Measurements from ENCODE around the gene XXYLT1.
A peak's percentile ranks its signal among the peaks of the same experiment; 100 is the strongest.
"Not testable (repeated sequence)": the region's sequence is repeated elsewhere in the genome, so short reads cannot be mapped to it uniquely, and the experiment has no call there.

The XXYLT1 gene

GRCh38 chr3:195239121-195239520, 31.8 kb downstream of the XXYLT1 start:
- Histone ChIP-seq H3K27ac (ENCODE audit: low read length) (peak overlapping the region; percentile 93), H3K36me3 (ENCODE audit: control insufficient read depth in 2 of 2, insufficient read depth in 2 of 2, low read length in 2 of 2) (peaks cover 0 to 3% of the 10 kb centered on the region in 2 donors), H3K9me3 (ENCODE audit: control insufficient read depth in 2 of 2, low read length in 2 of 2) (no peaks in the 10 kb centered on the region), H3K9ac (ENCODE audit: low read length in 2 of 2) (peak overlapping the region; percentile 36 to 61), H3K4me3 (ENCODE audit: low read length in 2 of 2) (no peak overlapping the region), H3K4me1 (ENCODE audit: control insufficient read depth, insufficient read depth, low read length) (peaks cover 32% of the 10 kb centered on the region), H3K27me3 (ENCODE audit: control insufficient read depth in 1 of 2, insufficient read depth in 2 of 2, low read length in 2 of 2) (no peaks in the 10 kb centered on the region)

GRCh38 chr3:195238586-195239118, 32.3 kb downstream of the XXYLT1 start:
- Histone ChIP-seq H3K9ac (ENCODE audit: low read length in 2 of 2) (peak overlapping the region; percentile 72 to 80), H3K36me3 (ENCODE audit: control insufficient read depth in 2 of 2, insufficient read depth in 2 of 2, low read length in 2 of 2) (peaks cover 0 to 3% of the 10 kb centered on the region in 2 donors), H3K27ac (ENCODE audit: low read length) (peak overlapping the region; percentile 93), H3K4me3 (ENCODE audit: low read length in 2 of 2) (peak overlapping the region in 1 of 2 donors; percentile 35), H3K4me1 (ENCODE audit: control insufficient read depth, insufficient read depth, low read length) (peaks cover 30% of the 10 kb centered on the region), H3K27me3 (ENCODE audit: control insufficient read depth in 1 of 2, insufficient read depth in 2 of 2, low read length in 2 of 2) (no peaks in the 10 kb centered on the region), H3K9me3 (ENCODE audit: control insufficient read depth in 2 of 2, low read length in 2 of 2) (no peaks in the 10 kb centered on the region)

GRCh38 chr3:195238081-195238571, 32.8 kb downstream of the XXYLT1 start:
- Histone ChIP-seq H3K9ac (ENCODE audit: low read length in 2 of 2) (peak overlapping the region; percentile 72 to 80), H3K4me1 (ENCODE audit: control insufficient read depth, insufficient read depth, low read length) (peaks cover 30% of the 10 kb centered on the region), H3K36me3 (ENCODE audit: control insufficient read depth in 2 of 2, insufficient read depth in 2 of 2, low read length in 2 of 2) (peaks cover 0 to 3% of the 10 kb centered on the region in 2 donors), H3K4me3 (ENCODE audit: low read length in 2 of 2) (peak overlapping the region in 1 of 2 donors; percentile 35), H3K27ac (ENCODE audit: low read length) (peak overlapping the region; percentile 93), H3K27me3 (ENCODE audit: control insufficient read depth in 1 of 2, insufficient read depth in 2 of 2, low read length in 2 of 2) (no peaks in the 10 kb centered on the region), H3K9me3 (ENCODE audit: control insufficient read depth in 2 of 2, low read length in 2 of 2) (no peaks in the 10 kb centered on the region)

DNA sequence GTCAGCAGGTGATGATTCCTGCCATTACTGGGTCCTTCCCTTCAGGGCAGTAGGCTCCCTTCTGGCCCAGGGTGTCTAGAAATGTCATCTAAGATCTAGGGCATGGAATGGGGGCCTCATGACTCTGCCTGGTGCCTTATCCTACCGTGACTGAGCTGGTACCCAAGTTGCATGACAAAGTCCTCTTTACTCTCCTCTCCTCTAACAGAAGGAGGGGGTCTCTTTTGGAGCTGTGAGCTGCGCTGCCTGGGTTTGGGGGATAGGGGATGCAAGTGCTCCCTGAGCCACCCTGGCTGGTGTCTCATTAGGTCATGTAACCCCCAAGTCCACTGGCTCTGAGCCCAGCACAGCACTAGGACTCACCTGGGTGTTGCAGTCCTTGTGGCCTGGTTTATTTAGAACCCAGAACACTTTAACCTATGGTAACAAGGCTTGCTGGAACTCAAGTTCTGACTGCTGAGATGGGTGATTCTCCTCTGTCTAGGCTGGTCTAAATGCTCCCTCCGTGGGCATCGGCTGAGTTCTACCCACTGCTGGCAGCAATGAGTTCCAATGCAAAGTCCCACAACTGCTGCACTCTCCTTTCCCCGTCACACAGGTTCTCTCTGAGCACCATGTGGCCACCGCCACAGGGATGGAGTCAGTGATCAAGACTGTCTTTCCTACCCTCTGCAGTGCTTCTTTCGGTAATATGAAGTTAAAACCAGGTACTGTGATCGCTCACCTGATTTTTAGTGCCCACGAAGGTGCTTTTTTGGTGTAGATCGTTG, 34.0 kb downstream of the XXYLT1 start:
- H3K4me1 ChIP-seq (ENCODE audit: control insufficient read depth, insufficient read depth, low read length): peaks cover 30% of the 10 kb centered on the region
- no peak overlapping the region for H3K4me3 ChIP-seq (ENCODE audit: low read length in 2 of 2)
- H3K9ac ChIP-seq (ENCODE audit: low read length in 2 of 2): no peak overlapping the region
- H3K9me3 ChIP-seq (ENCODE audit: control insufficient read depth in 2 of 2, low read length in 2 of 2): no peaks in the 10 kb centered on the region
- H3K27ac ChIP-seq (ENCODE audit: low read length): no peak overlapping the region
- H3K27me3 ChIP-seq (ENCODE audit: control insufficient read depth in 1 of 2, insufficient read depth in 2 of 2, low read length in 2 of 2): no peaks in the 10 kb centered on the region
- H3K36me3 ChIP-seq (ENCODE audit: control insufficient read depth in 2 of 2, insufficient read depth in 2 of 2, low read length in 2 of 2): peaks cover 0 to 3% of the 10 kb centered on the region in 2 donors

DNA sequence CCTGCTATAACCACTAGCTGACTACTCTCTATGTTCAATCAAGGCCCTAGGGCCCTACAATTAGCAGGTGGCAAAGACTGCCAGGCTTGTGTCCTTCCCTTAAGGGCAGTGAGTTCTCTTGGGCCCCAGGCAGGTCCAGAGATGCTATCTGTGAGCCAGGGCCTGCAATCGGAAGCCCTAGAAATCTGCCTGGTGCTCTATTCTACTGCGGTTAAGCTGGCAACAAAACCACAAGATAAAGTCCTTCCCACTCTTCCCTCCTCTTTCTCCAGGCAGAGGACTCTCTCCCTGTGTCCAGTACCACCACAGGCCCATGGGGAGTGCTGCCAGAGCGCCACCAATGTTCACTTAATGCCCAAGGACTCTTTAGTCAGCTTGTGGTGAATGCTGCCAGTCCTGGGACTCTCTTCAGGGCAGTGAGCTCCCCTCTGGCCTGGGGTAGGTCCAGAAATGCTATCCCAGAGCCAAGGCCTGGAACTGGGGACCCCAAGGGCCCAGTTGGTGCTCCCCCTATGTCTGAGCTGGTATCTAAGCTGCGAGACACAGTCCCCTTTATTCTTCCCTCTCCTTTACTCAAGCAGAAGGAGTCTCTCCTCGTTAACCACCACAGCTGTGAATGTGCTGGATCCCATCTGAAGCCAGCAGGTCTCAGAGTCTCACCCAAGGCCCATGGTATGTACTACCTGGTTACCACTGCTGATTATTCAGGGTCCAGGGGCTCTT, 34.7 kb downstream of the XXYLT1 start:
- H3K4me3 ChIP-seq (ENCODE audit: low read length in 2 of 2): no peak overlapping the region
- H3K9me3 ChIP-seq (ENCODE audit: control insufficient read depth in 2 of 2, low read length in 2 of 2): no peaks in the 10 kb centered on the region
- peaks cover 30% of the 10 kb centered on the region for H3K4me1 ChIP-seq (ENCODE audit: control insufficient read depth, insufficient read depth, low read length)
- H3K27me3 ChIP-seq (ENCODE audit: control insufficient read depth in 1 of 2, insufficient read depth in 2 of 2, low read length in 2 of 2): no peaks in the 10 kb centered on the region
- peaks cover 0 to 3% of the 10 kb centered on the region in 2 donors for H3K36me3 ChIP-seq (ENCODE audit: control insufficient read depth in 2 of 2, insufficient read depth in 2 of 2, low read length in 2 of 2)
- H3K27ac ChIP-seq (ENCODE audit: low read length): no peak overlapping the region
- H3K9ac ChIP-seq (ENCODE audit: low read length in 2 of 2): no peak overlapping the region

- Histone ChIP-seq H3K27ac (ENCODE audit: low read length) (no peak overlapping the region), H3K27me3 (ENCODE audit: control insufficient read depth in 1 of 2, insufficient read depth in 2 of 2, low read length in 2 of 2) (no peaks in the 10 kb centered on the region), H3K9me3 (ENCODE audit: control insufficient read depth in 2 of 2, low read length in 2 of 2) (no peaks in the 10 kb centered on the region), H3K9ac (ENCODE audit: low read length in 2 of 2) (no peak overlapping the region), H3K4me1 (ENCODE audit: control insufficient read depth, insufficient read depth, low read length) (no peaks in the 10 kb centered on the region), H3K4me3 (ENCODE audit: low read length in 2 of 2) (no peak overlapping the region), H3K36me3 (ENCODE audit: control insufficient read depth in 2 of 2, insufficient read depth in 2 of 2, low read length in 2 of 2) (peaks cover 0 to 5% of the 10 kb centered on the region in 2 donors)
Measured at GRCh38 chr3:195230244-195230643, 40.7 kb downstream of the XXYLT1 start.

- H3K9me3 ChIP-seq (ENCODE audit: control insufficient read depth in 2 of 2, low read length in 2 of 2); H3K27ac ChIP-seq (ENCODE audit: low read length); H3K27me3 ChIP-seq (ENCODE audit: control insufficient read depth in 1 of 2, insufficient read depth in 2 of 2, low read length in 2 of 2); H3K4me3 ChIP-seq (ENCODE audit: low read length in 2 of 2); H3K4me1 ChIP-seq (ENCODE audit: control insufficient read depth, insufficient read depth, low read length); H3K36me3 ChIP-seq (ENCODE audit: control insufficient read depth in 2 of 2, insufficient read depth in 2 of 2, low read length in 2 of 2); H3K9ac ChIP-seq (ENCODE audit: low read length in 2 of 2): not testable (repeated sequence)
Measured at GRCh38 chr3:195228886-195229285, 42.1 kb downstream of the XXYLT1 start.

- Histone ChIP-seq H3K4me3 (ENCODE audit: low read length in 2 of 2) (no peak overlapping the region), H3K27me3 (ENCODE audit: control insufficient read depth in 1 of 2, insufficient read depth in 2 of 2, low read length in 2 of 2) (no peaks in the 10 kb centered on the region), H3K9me3 (ENCODE audit: control insufficient read depth in 2 of 2, low read length in 2 of 2) (no peaks in the 10 kb centered on the region), H3K4me1 (ENCODE audit: control insufficient read depth, insufficient read depth, low read length) (peaks cover 16% of the 10 kb centered on the region), H3K36me3 (ENCODE audit: control insufficient read depth in 2 of 2, insufficient read depth in 2 of 2, low read length in 2 of 2) (peaks cover 0 to 5% of the 10 kb centered on the region in 2 donors), H3K9ac (ENCODE audit: low read length in 2 of 2) (no peak overlapping the region), H3K27ac (ENCODE audit: low read length) (no peak overlapping the region)
Measured at GRCh38 chr3:195227871-195228270, 43.1 kb downstream of the XXYLT1 start.

DNA sequence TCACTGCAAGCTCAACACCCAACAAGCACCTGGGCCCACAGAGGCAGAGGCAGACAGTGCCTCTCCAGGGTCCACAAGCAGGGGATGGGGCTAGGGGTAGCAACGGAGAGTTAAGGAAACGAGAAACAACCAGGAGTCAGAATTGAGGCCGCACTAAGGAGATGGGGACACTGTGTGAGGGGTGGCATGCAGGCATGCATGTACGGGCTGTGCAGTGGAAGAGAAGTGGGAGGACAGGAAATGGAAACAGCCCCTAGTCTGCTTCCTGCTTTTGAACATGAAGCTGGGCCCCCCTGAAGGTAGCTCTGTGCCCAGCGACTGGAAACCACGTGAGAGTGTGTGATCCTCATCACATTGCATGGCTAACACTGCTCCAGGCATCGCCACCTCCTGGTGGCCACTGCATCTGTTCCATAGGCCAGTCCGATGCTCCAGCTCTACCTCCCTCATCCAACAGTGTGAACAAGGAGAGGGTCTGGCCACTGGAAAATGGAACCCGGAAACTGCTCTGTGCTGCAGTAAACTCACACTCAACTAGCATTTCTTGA, 44.0 kb downstream of the XXYLT1 start:
- H3K4me1 ChIP-seq (ENCODE audit: control insufficient read depth, insufficient read depth, low read length): peaks cover 19% of the 10 kb centered on the region
- no peaks in the 10 kb centered on the region for H3K27me3 ChIP-seq (ENCODE audit: control insufficient read depth in 1 of 2, insufficient read depth in 2 of 2, low read length in 2 of 2)
- H3K9ac ChIP-seq (ENCODE audit: low read length in 2 of 2): no peak overlapping the region
- H3K27ac ChIP-seq (ENCODE audit: low read length): no peak overlapping the region
- no peak overlapping the region for H3K4me3 ChIP-seq (ENCODE audit: low read length in 2 of 2)
- no peaks in the 10 kb centered on the region for H3K9me3 ChIP-seq (ENCODE audit: control insufficient read depth in 2 of 2, low read length in 2 of 2)
- peaks cover 0 to 5% of the 10 kb centered on the region in 2 donors for H3K36me3 ChIP-seq (ENCODE audit: control insufficient read depth in 2 of 2, insufficient read depth in 2 of 2, low read length in 2 of 2)

GRCh38 chr3:195226445-195226844, 44.5 kb downstream of the XXYLT1 start:
- H3K4me1 ChIP-seq (ENCODE audit: control insufficient read depth, insufficient read depth, low read length): peaks cover 25% of the 10 kb centered on the region
- no peaks in the 10 kb centered on the region for H3K27me3 ChIP-seq (ENCODE audit: control insufficient read depth in 1 of 2, insufficient read depth in 2 of 2, low read length in 2 of 2)

More at GRCh38 chr3:195226445-195226844, 44.5 kb downstream of the XXYLT1 start:
- H3K9ac ChIP-seq (ENCODE audit: low read length in 2 of 2): no peak overlapping the region
- H3K27ac ChIP-seq (ENCODE audit: low read length): no peak overlapping the region
- peaks cover 0 to 5% of the 10 kb centered on the region in 2 donors for H3K36me3 ChIP-seq (ENCODE audit: control insufficient read depth in 2 of 2, insufficient read depth in 2 of 2, low read length in 2 of 2)
- H3K9me3 ChIP-seq (ENCODE audit: control insufficient read depth in 2 of 2, low read length in 2 of 2): no peaks in the 10 kb centered on the region
- no peak overlapping the region for H3K4me3 ChIP-seq (ENCODE audit: low read length in 2 of 2)

All from stomach smooth muscle (tissue), 2 donors.